Stromal cell of bone marrow (primary cell): ENCODE measurements around the gene AKAP13.

Experiments
- DNase-seq: peaks from one replicate; pipeline ENCODE4 v3.0.0-alpha.2; 2012; ENCODE audit warnings: low read depth

The AKAP13 gene

GRCh38 chr15:85706779-85707518 is 326.5 kb downstream of the AKAP13 start:
- peak; percentile 47 for DNase-seq

- DNase-seq, result peak; percentile 38
Measured at GRCh38 chr15:85707519-85708338, 327.3 kb downstream of the AKAP13 start.

- no peak for DNase-seq
Measured at GRCh38 chr15:85708402-85708941, 328.1 kb downstream of the AKAP13 start.

- DNase-seq, result no peak
Measured at GRCh38 chr15:85709250-85709649, 328.8 kb downstream of the AKAP13 start.

GRCh38 chr15:85710340-85710842 is 330.0 kb downstream of the AKAP13 start:
- DNase-seq, result no peak

- no peak for DNase-seq
Measured at GRCh38 chr15:85711580-85712192, 331.3 kb downstream of the AKAP13 start.

GRCh38 chr15:85716261-85716660 is 335.9 kb downstream of the AKAP13 start:
- DNase-seq, result no peak

GRCh38 chr15:85717212-85717611 is 336.8 kb downstream of the AKAP13 start:
- DNase-seq, result no peak

- no peak for DNase-seq
Measured at GRCh38 chr15:85718271-85718971, 338.0 kb downstream of the AKAP13 start.

GRCh38 chr15:85718981-85719380 is 338.6 kb downstream of the AKAP13 start:
- DNase-seq, result no peak

GRCh38 chr15:85722374-85723152 is 342.2 kb downstream of the AKAP13 start:
- DNase-seq, result no peak

- no peak for DNase-seq
Measured at GRCh38 chr15:85723960-85724945, 343.9 kb downstream of the AKAP13 start.

- DNase-seq, result no peak
Measured at GRCh38 chr15:85725019-85725418, 344.6 kb downstream of the AKAP13 start.

- no peak for DNase-seq
Measured at GRCh38 chr15:85725564-85725963, 345.2 kb downstream of the AKAP13 start.

- peak; percentile 43 for DNase-seq
Measured at GRCh38 chr15:85726454-85726853, 346.1 kb downstream of the AKAP13 start.

- peak; percentile 13 for DNase-seq
Measured at GRCh38 chr15:85727068-85727467, 346.7 kb downstream of the AKAP13 start.

- DNase-seq, result peak; percentile 40
Measured at GRCh38 chr15:85730001-85730820, 349.8 kb downstream of the AKAP13 start.

- DNase-seq, result no peak
Measured at GRCh38 chr15:85733416-85733815, 353.0 kb downstream of the AKAP13 start.

GRCh38 chr15:85737061-85737460 is 356.7 kb downstream of the AKAP13 start:
- no peak for DNase-seq
